ENCODE data around the gene CYP24A1.

GRCh38 chr20:54170026-54170471 is 3.7 kb downstream of the CYP24A1 start:
- TF ChIP-seq, protein P1, sequence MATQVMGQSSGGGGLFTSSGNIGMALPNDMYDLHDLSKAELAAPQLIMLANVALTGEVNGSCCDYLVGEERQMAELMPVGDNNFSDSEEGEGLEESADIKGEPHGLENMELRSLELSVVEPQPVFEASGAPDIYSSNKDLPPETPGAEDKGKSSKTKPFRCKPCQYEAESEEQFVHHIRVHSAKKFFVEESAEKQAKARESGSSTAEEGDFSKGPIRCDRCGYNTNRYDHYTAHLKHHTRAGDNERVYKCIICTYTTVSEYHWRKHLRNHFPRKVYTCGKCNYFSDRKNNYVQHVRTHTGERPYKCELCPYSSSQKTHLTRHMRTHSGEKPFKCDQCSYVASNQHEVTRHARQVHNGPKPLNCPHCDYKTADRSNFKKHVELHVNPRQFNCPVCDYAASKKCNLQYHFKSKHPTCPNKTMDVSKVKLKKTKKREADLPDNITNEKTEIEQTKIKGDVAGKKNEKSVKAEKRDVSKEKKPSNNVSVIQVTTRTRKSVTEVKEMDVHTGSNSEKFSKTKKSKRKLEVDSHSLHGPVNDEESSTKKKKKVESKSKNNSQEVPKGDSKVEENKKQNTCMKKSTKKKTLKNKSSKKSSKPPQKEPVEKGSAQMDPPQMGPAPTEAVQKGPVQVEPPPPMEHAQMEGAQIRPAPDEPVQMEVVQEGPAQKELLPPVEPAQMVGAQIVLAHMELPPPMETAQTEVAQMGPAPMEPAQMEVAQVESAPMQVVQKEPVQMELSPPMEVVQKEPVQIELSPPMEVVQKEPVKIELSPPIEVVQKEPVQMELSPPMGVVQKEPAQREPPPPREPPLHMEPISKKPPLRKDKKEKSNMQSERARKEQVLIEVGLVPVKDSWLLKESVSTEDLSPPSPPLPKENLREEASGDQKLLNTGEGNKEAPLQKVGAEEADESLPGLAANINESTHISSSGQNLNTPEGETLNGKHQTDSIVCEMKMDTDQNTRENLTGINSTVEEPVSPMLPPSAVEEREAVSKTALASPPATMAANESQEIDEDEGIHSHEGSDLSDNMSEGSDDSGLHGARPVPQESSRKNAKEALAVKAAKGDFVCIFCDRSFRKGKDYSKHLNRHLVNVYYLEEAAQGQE (IDR thresholded peaks at IDR 0.05; ENCODE audit: insufficient read depth in 1 of 2, low read depth in 2 of 2, low read length in 2 of 2) = no peak
- no peak for TF ChIP-seq TAF1 (IDR thresholded peaks at IDR 0.05; ENCODE audit: borderline replicate concordance, insufficient read depth, low read length)

Measured in PFSK-1 (cell line).